ENCODE data around the gene SLC38A3. TPM values are rescaled to one million over a fixed set of nuclear protein-coding genes. Genes with fewer than 3 reads are reported as not detected.

SLC38A3 gene
- total and polyA plus RNA-seq, 2 experiments from 2014 or later, result 24.7 to 56.6 TPM

DNA sequence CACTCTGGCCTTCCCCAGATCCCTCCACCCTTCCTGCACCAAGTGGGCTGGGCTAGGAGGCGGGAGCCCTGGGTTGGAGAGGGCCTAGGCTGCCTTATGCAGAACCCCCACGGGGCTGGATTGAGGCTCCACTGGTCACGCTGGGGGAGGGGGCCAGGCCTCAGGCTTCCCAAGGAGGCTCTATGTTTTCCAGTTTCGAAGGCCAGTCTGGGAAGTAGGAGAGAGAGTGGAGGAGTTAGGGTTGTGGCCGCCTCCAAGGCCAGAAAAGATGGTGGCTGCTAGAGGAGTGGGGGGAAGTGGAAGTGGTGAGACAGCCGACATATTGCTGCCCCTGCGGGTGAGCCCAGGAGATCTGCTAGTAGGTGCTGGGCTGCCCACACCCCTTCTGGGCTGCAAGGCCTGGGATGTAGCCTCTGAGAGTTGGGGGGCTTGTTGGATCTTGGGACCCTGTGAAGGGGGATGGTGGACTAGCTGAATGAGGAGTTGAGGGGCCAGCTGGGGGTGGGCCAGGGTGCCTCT, 32.1 kb downstream of the SLC38A3 start:
- Histone ChIP-seq H3K36me3 (replicated peaks; ENCODE audit: insufficient read depth, low read depth) (no peaks in the 10 kb centered on the region), H3K9me2 (replicated peaks; ENCODE audit: insufficient read depth) (no peaks in the 10 kb centered on the region), H3K27ac (peak overlapping the region; percentile 80), H3K4me3 (peak overlapping the region; percentile 48), H3K79me2 (peaks cover 61% of the 10 kb centered on the region), H3K4me1 (ENCODE audit: insufficient read depth) (peaks cover 19% of the 10 kb centered on the region), H4K20me1 (ENCODE audit: insufficient read depth, poor library complexity, severe bottlenecking) (peaks cover 49% of the 10 kb centered on the region), H3K27me3 (no peaks in the 10 kb centered on the region), H3K4me2 (peak overlapping the region; percentile 100), H3K9me3 (ENCODE audit: low read depth) (no peaks in the 10 kb centered on the region), H2AFZ (no peak overlapping the region)
- DNase-seq (ENCODE audit: low spot score), result peak; percentile 58
- TF ChIP-seq EZH2phosphoT487 (IDR thresholded peaks at IDR 0.05; ENCODE audit: low read depth, severe bottlenecking, unreplicated experiment) (no peak), EZH2 (IDR thresholded peaks at IDR 0.05; ENCODE audit: borderline replicate concordance) (no peak)
- TF ChIP-seq, protein P1, sequence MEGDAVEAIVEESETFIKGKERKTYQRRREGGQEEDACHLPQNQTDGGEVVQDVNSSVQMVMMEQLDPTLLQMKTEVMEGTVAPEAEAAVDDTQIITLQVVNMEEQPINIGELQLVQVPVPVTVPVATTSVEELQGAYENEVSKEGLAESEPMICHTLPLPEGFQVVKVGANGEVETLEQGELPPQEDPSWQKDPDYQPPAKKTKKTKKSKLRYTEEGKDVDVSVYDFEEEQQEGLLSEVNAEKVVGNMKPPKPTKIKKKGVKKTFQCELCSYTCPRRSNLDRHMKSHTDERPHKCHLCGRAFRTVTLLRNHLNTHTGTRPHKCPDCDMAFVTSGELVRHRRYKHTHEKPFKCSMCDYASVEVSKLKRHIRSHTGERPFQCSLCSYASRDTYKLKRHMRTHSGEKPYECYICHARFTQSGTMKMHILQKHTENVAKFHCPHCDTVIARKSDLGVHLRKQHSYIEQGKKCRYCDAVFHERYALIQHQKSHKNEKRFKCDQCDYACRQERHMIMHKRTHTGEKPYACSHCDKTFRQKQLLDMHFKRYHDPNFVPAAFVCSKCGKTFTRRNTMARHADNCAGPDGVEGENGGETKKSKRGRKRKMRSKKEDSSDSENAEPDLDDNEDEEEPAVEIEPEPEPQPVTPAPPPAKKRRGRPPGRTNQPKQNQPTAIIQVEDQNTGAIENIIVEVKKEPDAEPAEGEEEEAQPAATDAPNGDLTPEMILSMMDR (IDR thresholded peaks at IDR 0.05; ENCODE audit: poor library complexity), result no peak
- 9% methylated on average over 7 of the region's 7 CpGs for WGBS (ENCODE audit: low lambda C conversion rate, missing lambda C conversion rate)

- no peaks in the 10 kb centered on the region for H3K9me2 ChIP-seq (replicated peaks; ENCODE audit: insufficient read depth)
- peak overlapping the region; percentile 80 for H3K27ac ChIP-seq
- no peaks in the 10 kb centered on the region for H3K9me3 ChIP-seq (ENCODE audit: low read depth)
- peaks cover 19% of the 10 kb centered on the region for H3K4me1 ChIP-seq (ENCODE audit: insufficient read depth)
- H3K4me2 ChIP-seq, result peak overlapping the region; percentile 100
- peak; percentile 87 for DNase-seq (ENCODE audit: low spot score)
- H3K36me3 ChIP-seq (replicated peaks; ENCODE audit: insufficient read depth, low read depth), result no peaks in the 10 kb centered on the region
- peaks cover 68% of the 10 kb centered on the region for H3K79me2 ChIP-seq
- peaks cover 53% of the 10 kb centered on the region for H4K20me1 ChIP-seq (ENCODE audit: insufficient read depth, poor library complexity, severe bottlenecking)
- TF ChIP-seq, protein P1 (IDR thresholded peaks at IDR 0.05; ENCODE audit: poor library complexity), result no peak
- TF ChIP-seq EZH2phosphoT487 (IDR thresholded peaks at IDR 0.05; ENCODE audit: low read depth, severe bottlenecking, unreplicated experiment), result no peak
- no peak for TF ChIP-seq EZH2 (IDR thresholded peaks at IDR 0.05; ENCODE audit: borderline replicate concordance)
- H3K27me3 ChIP-seq, result no peaks in the 10 kb centered on the region
- 10% methylated on average over 31 of the region's 31 CpGs for WGBS (ENCODE audit: low lambda C conversion rate, missing lambda C conversion rate)
- H2AFZ ChIP-seq, result peak overlapping the region; percentile 37
- peak overlapping the region; percentile 48 for H3K4me3 ChIP-seq
These were observed 32.9 kb downstream of the SLC38A3 start for GRCh38 chr3:50237754-50238548.

- Histone ChIP-seq H3K36me3 (replicated peaks; ENCODE audit: insufficient read depth, low read depth) (no peaks in the 10 kb centered on the region), H3K4me1 (ENCODE audit: insufficient read depth) (peaks cover 19% of the 10 kb centered on the region), H3K9me3 (ENCODE audit: low read depth) (no peaks in the 10 kb centered on the region), H3K79me2 (peaks cover 74% of the 10 kb centered on the region), H3K4me3 (peak overlapping the region; percentile 48), H3K4me2 (peak overlapping the region; percentile 100), H3K9me2 (replicated peaks; ENCODE audit: insufficient read depth) (no peaks in the 10 kb centered on the region), H3K27ac (peak overlapping the region; percentile 80), H4K20me1 (ENCODE audit: insufficient read depth, poor library complexity, severe bottlenecking) (peaks cover 57% of the 10 kb centered on the region), H2AFZ (no peak overlapping the region), H3K27me3 (no peaks in the 10 kb centered on the region)
- TF ChIP-seq, protein P1 (IDR thresholded peaks at IDR 0.05; ENCODE audit: poor library complexity), result no peak
- TF ChIP-seq EZH2 (IDR thresholded peaks at IDR 0.05; ENCODE audit: borderline replicate concordance) (no peak), EZH2phosphoT487 (IDR thresholded peaks at IDR 0.05; ENCODE audit: low read depth, severe bottlenecking, unreplicated experiment) (no peak)
- peak; percentile 50 for DNase-seq (ENCODE audit: low spot score)
- WGBS (ENCODE audit: low lambda C conversion rate, missing lambda C conversion rate), result 88% methylated on average over 7 of the region's 7 CpGs
These were observed 33.5 kb downstream of the SLC38A3 start for GRCh38 chr3:50238549-50239026.

Measured in hepatocyte (in vitro differentiated cells).